ENCODE results near the gene PDGFA.

PDGFA gene

GRCh38 chr7:519484-520390, at the start of gene PDGFA:
Gene PDGFA, minus strand, starts transcription at chr7:519846. Its CDS starts 845 bp downstream, at chr7:519001.
- no peaks in the 10 kb centered on the region for H3K9me3 ChIP-seq (ENCODE audit: severe bottlenecking)
- H3K36me3 ChIP-seq (ENCODE audit: low read depth): peaks cover 6% of the 10 kb centered on the region
- DNase-seq (ENCODE audit: low spot score): no peak
- H3K4me1 ChIP-seq (ENCODE audit: insufficient read depth, poor library complexity, severe bottlenecking): peaks cover 10% of the 10 kb centered on the region
- peak within 1 kb of the TSS; percentile 72 for H3K4me3 ChIP-seq (ENCODE audit: severe bottlenecking)
- H3K27me3 ChIP-seq (ENCODE audit: insufficient read depth, poor library complexity, severe bottlenecking): no peaks in the 10 kb centered on the region
- peak within 1 kb of the TSS; percentile 92 for H3K27ac ChIP-seq (ENCODE audit: poor library complexity, severe bottlenecking)
- peak; percentile 30 for ATAC-seq (ENCODE audit: low read depth)
- TF ChIP-seq CTCF (IDR thresholded peaks at IDR 0.05; ENCODE audit: poor library complexity, severe bottlenecking): no peak

GRCh38 chr7:568031-568951, 48.6 kb upstream of the PDGFA start:
- ATAC-seq (ENCODE audit: low read depth): no peak
- no peaks in the 10 kb centered on the region for H3K36me3 ChIP-seq (ENCODE audit: low read depth)
- no peak overlapping the region for H3K4me3 ChIP-seq (ENCODE audit: severe bottlenecking)
- DNase-seq (ENCODE audit: low spot score): no peak
- no peaks in the 10 kb centered on the region for H3K4me1 ChIP-seq (ENCODE audit: insufficient read depth, poor library complexity, severe bottlenecking)
- no peaks in the 10 kb centered on the region for H3K27me3 ChIP-seq (ENCODE audit: insufficient read depth, poor library complexity, severe bottlenecking)
- TF ChIP-seq CTCF (IDR thresholded peaks at IDR 0.05; ENCODE audit: poor library complexity, severe bottlenecking): no peak
- no peak overlapping the region for H3K27ac ChIP-seq (ENCODE audit: poor library complexity, severe bottlenecking)
- H3K9me3 ChIP-seq (ENCODE audit: severe bottlenecking): no peaks in the 10 kb centered on the region

- Histone ChIP-seq H3K36me3 (ENCODE audit: low read depth) (no peaks in the 10 kb centered on the region), H3K9me3 (ENCODE audit: severe bottlenecking) (no peaks in the 10 kb centered on the region), H3K4me1 (ENCODE audit: insufficient read depth, poor library complexity, severe bottlenecking) (no peaks in the 10 kb centered on the region), H3K27ac (ENCODE audit: poor library complexity, severe bottlenecking) (no peak overlapping the region), H3K4me3 (ENCODE audit: severe bottlenecking) (no peak overlapping the region), H3K27me3 (ENCODE audit: insufficient read depth, poor library complexity, severe bottlenecking) (no peaks in the 10 kb centered on the region)
- no peak for TF ChIP-seq CTCF (IDR thresholded peaks at IDR 0.05; ENCODE audit: poor library complexity, severe bottlenecking)
- no peak for DNase-seq (ENCODE audit: low spot score)
- ATAC-seq (ENCODE audit: low read depth): no peak
These were observed 47.7 kb upstream of the PDGFA start for GRCh38 chr7:567305-567883.

GRCh38 chr7:566100-566499, 46.5 kb upstream of the PDGFA start:
- no peak for DNase-seq (ENCODE audit: low spot score)
- Histone ChIP-seq H3K27ac (ENCODE audit: poor library complexity, severe bottlenecking) (no peak overlapping the region), H3K36me3 (ENCODE audit: low read depth) (no peaks in the 10 kb centered on the region), H3K4me3 (ENCODE audit: severe bottlenecking) (no peak overlapping the region), H3K27me3 (ENCODE audit: insufficient read depth, poor library complexity, severe bottlenecking) (no peaks in the 10 kb centered on the region), H3K4me1 (ENCODE audit: insufficient read depth, poor library complexity, severe bottlenecking) (no peaks in the 10 kb centered on the region), H3K9me3 (ENCODE audit: severe bottlenecking) (no peaks in the 10 kb centered on the region)
- ATAC-seq (ENCODE audit: low read depth): no peak
- no peak for TF ChIP-seq CTCF (IDR thresholded peaks at IDR 0.05; ENCODE audit: poor library complexity, severe bottlenecking)

Measured in RWPE2 (cell line).